ENCODE measurements around the gene CCDC82.

Gene CCDC82

GRCh38 chr11:96361778-96362177 is 27.9 kb downstream of the CCDC82 start:
- DNase-seq (ENCODE audit: low read depth) = no peak

GRCh38 chr11:96358321-96358720 is 31.4 kb downstream of the CCDC82 start:
- DNase-seq (ENCODE audit: low read depth) = no peak

- no peak for DNase-seq (ENCODE audit: low read depth)
Observed at GRCh38 chr11:96357794-96358193, 31.9 kb downstream of the CCDC82 start.

- DNase-seq (ENCODE audit: low read depth) = no peak
Observed at GRCh38 chr11:96356848-96357247, 32.9 kb downstream of the CCDC82 start.

- peak; percentile 65 for DNase-seq (ENCODE audit: low read depth)
Observed at GRCh38 chr11:96342961-96343711, 46.6 kb downstream of the CCDC82 start, which contains the start of gene MAML2. Gene MAML2, minus strand, starts transcription at chr11:96343195. Its CDS starts 1,300 bp downstream, at chr11:96341895.

GRCh38 chr11:96342014-96342960 is 47.4 kb downstream of the CCDC82 start:
- DNase-seq (ENCODE audit: low read depth) = no peak

GRCh38 chr11:96341211-96342013 is 48.3 kb downstream of the CCDC82 start:
- DNase-seq (ENCODE audit: low read depth) = no peak

GRCh38 chr11:96340555-96340885 is 49.2 kb downstream of the CCDC82 start:
- no peak for DNase-seq (ENCODE audit: low read depth)

GRCh38 chr11:96339706-96340554 is 49.8 kb downstream of the CCDC82 start:
- no peak for DNase-seq (ENCODE audit: low read depth)

- no peak for DNase-seq (ENCODE audit: low read depth)
Observed at GRCh38 chr11:96338910-96339705, 50.6 kb downstream of the CCDC82 start.

GRCh38 chr11:96337541-96338431 is 51.9 kb downstream of the CCDC82 start:
- no peak for DNase-seq (ENCODE audit: low read depth)

GRCh38 chr11:96335388-96335787 is 54.3 kb downstream of the CCDC82 start:
- no peak for DNase-seq (ENCODE audit: low read depth)

GRCh38 chr11:96334219-96334618 is 55.5 kb downstream of the CCDC82 start:
- no peak for DNase-seq (ENCODE audit: low read depth)

GRCh38 chr11:96333191-96333719 is 56.5 kb downstream of the CCDC82 start:
- no peak for DNase-seq (ENCODE audit: low read depth)

- no peak for DNase-seq (ENCODE audit: low read depth)
Observed at GRCh38 chr11:96332126-96332771, 57.5 kb downstream of the CCDC82 start.

GRCh38 chr11:96331699-96332116 is 58.0 kb downstream of the CCDC82 start:
- no peak for DNase-seq (ENCODE audit: low read depth)

- DNase-seq (ENCODE audit: low read depth) = no peak
Observed at GRCh38 chr11:96330511-96330859, 59.2 kb downstream of the CCDC82 start.

- no peak for DNase-seq (ENCODE audit: low read depth)
Observed at GRCh38 chr11:96329855-96330510, 59.7 kb downstream of the CCDC82 start.
